IMR-90 (cell line): ENCODE results near the gene BBIP1. TPM values are rescaled to one million over a fixed set of nuclear protein-coding genes. Genes with fewer than 3 reads are reported as not detected.

Experiments used
- ATAC-seq: fragments of 200-7000 bp; cut with Tn5 transposase; 2 replicates; pipeline ENCODE4 v1.9.1; 2020; ENCODE audit warnings: low read depth, mild to moderate bottlenecking, moderate library complexity
- BruUV-seq: library from RNA; stranded (reverse); fragments of 400-500 nt; replicated peaks from 2 replicates; lab custom pipeline; 2021; lab: Mats Ljungman, UMichigan
- CTCF ChIA-PET: fragments of 300-600 bp; formaldehyde crosslinking; extraction: SDS; loops from one replicate; lab custom pipeline; 2021; ENCODE audit warnings: antibody characterized with exemption; lab: Yijun Ruan, JAX
- POLR2A ChIA-PET: fragments of 300-600 bp; sonication (Branson Sonifier 250); formaldehyde crosslinking; loops from one replicate; lab custom pipeline; 2022; ENCODE audit warnings: antibody characterized with exemption; ENCODE audit not compliant: unreplicated experiment; lab: Charles Lee
- DNase-seq: peaks from one replicate; pipeline ENCODE4 v3.0.0; 2013
- H2AFZ ChIP-seq: replicated peaks from 2 replicates; pipeline ENCODE3; 2013; ENCODE audit warnings: low read length, mild to moderate bottlenecking; ENCODE audit not compliant: poor library complexity
- H2AK5ac ChIP-seq: 2 replicates; pipeline ENCODE4 v1.6.1; 2013; ENCODE audit warnings: low read depth, low read length, inconsistent platforms
- H2AK9ac ChIP-seq: replicated peaks from 2 replicates; pipeline ENCODE3; 2013; ENCODE audit warnings: mild to moderate bottlenecking, low read depth, low read length, moderate library complexity; ENCODE audit not compliant: poor library complexity
- H2BK120ac ChIP-seq: 2 replicates; pipeline ENCODE4 v1.6.1; 2013; ENCODE audit warnings: low read depth, low read length, inconsistent platforms
- H2BK15ac ChIP-seq: 3 replicates; pipeline ENCODE4 v1.6.1; 2013; ENCODE audit warnings: low read depth, low read length, inconsistent platforms
- H2BK20ac ChIP-seq: 2 replicates; pipeline ENCODE4 v1.6.1; 2013; ENCODE audit warnings: low read depth, mild to moderate bottlenecking, inconsistent platforms, low read length, moderate library complexity
- H2BK5ac ChIP-seq: 2 replicates; pipeline ENCODE4 v1.6.1; 2013; ENCODE audit warnings: mild to moderate bottlenecking, low read depth, low read length, inconsistent platforms; ENCODE audit not compliant: poor library complexity, severe bottlenecking
- H3K14ac ChIP-seq: replicated peaks from 2 replicates; pipeline ENCODE4 v1.6.1; 2013; ENCODE audit warnings: low read depth, low read length, inconsistent platforms
- H3K18ac ChIP-seq: 2 replicates; pipeline ENCODE4 v1.6.1; 2013; ENCODE audit warnings: low read depth, low read length, control low read depth
- H3K23ac ChIP-seq: 2 replicates; pipeline ENCODE4 v1.6.1; 2013; ENCODE audit warnings: low read depth, low read length, inconsistent platforms
- H3K27ac ChIP-seq: 2 replicates; pipeline ENCODE4 v1.5.1; 2013; ENCODE audit warnings: mild to moderate bottlenecking, control low read depth, low read length; ENCODE audit not compliant: insufficient read depth
- H3K27me3 ChIP-seq: 2 replicates; pipeline ENCODE4 v1.6.1; 2013; ENCODE audit warnings: low read length; ENCODE audit not compliant: control insufficient read depth, insufficient read depth
- H3K36me3 ChIP-seq: 2 replicates; pipeline ENCODE4 v1.6.1; 2013; ENCODE audit warnings: low read length, mixed read lengths; ENCODE audit not compliant: control insufficient read depth, insufficient read depth
- H3K4ac ChIP-seq: 2 replicates; pipeline ENCODE4 v1.6.1; 2013; ENCODE audit warnings: low read depth, low read length, inconsistent platforms
- H3K4me1 ChIP-seq: 2 replicates; pipeline ENCODE4 v1.6.1; 2013; ENCODE audit warnings: low read length, mixed read lengths; ENCODE audit not compliant: control insufficient read depth, insufficient read depth
- H3K4me2 ChIP-seq: 2 replicates; pipeline ENCODE4 v1.6.1; 2013; ENCODE audit warnings: low read depth, mild to moderate bottlenecking, control low read depth, low read length, moderate library complexity
- H3K4me3 ChIP-seq: 2 replicates; pipeline ENCODE4 v1.5.1; 2013; ENCODE audit warnings: low read depth, mild to moderate bottlenecking, control low read depth, low read length, moderate library complexity; ENCODE audit not compliant: insufficient read depth
- H3K56ac ChIP-seq: 2 replicates; pipeline ENCODE4 v1.6.1; 2013; ENCODE audit warnings: low read length, inconsistent platforms; ENCODE audit not compliant: insufficient read depth; ENCODE audit errors: extremely low read depth
- H3K79me1 ChIP-seq, 2 experiments: 2 replicates each; pipeline ENCODE4 v1.6.1; 2013; ENCODE audit warnings: low read length in 2 of 2, inconsistent platforms in 1 of 2, low read depth in 1 of 2
- H3K9ac ChIP-seq: 2 replicates; pipeline ENCODE4 v1.6.1; 2013; ENCODE audit warnings: low read depth, low read length, control low read depth
- H3K9me1 ChIP-seq: 2 replicates; pipeline ENCODE4 v1.6.1; 2013; ENCODE audit warnings: low read length, inconsistent platforms; ENCODE audit not compliant: insufficient read depth
- H3K9me3 ChIP-seq: 2 replicates; pipeline ENCODE4 v1.6.1; 2013; ENCODE audit warnings: low read length; ENCODE audit not compliant: control insufficient read depth, insufficient read depth
- H4K20me1 ChIP-seq: 2 replicates; pipeline ENCODE4 v1.6.1; 2013; ENCODE audit warnings: low read length, inconsistent platforms; ENCODE audit not compliant: insufficient read depth
- H4K5ac ChIP-seq: 2 replicates; pipeline ENCODE4 v1.6.1; 2013; ENCODE audit warnings: mild to moderate bottlenecking, low read depth, low read length, control low read depth
- H4K8ac ChIP-seq, 2 experiments: 2 replicates each; pipeline ENCODE4 v1.6.1; 2013; ENCODE audit warnings: low read depth in 2 of 2, low read length in 2 of 2, control low read depth in 1 of 2, inconsistent platforms in 1 of 2
- H4K91ac ChIP-seq: 2 replicates; pipeline ENCODE4 v1.6.1; 2013; ENCODE audit warnings: low read depth, low read length, inconsistent platforms; ENCODE audit not compliant: insufficient read depth
- BHLHE40 ChIP-seq: fragments of 150-350 bp; IDR thresholded peaks from 2 replicates; pipeline ENCODE4 v1.6.1; 2016; ENCODE audit warnings: mild to moderate bottlenecking, low read depth, low read length
- CEBPB ChIP-seq: IDR thresholded peaks from 2 replicates; pipeline ENCODE4 v1.6.1; 2012; ENCODE audit warnings: low read depth, low read length, improper control_type of control experiment
- FOS ChIP-seq: fragments of 150-350 bp; IDR thresholded peaks from 2 replicates; pipeline ENCODE4 v1.6.1; 2016; ENCODE audit warnings: low read depth, low read length
- MAZ ChIP-seq: IDR thresholded peaks from 2 replicates; pipeline ENCODE4 v1.6.1; 2012; ENCODE audit warnings: low read depth, mild to moderate bottlenecking, low read length, improper control_type of control experiment, moderate library complexity, borderline replicate concordance
- MXI1 ChIP-seq: IDR thresholded peaks from 2 replicates; pipeline ENCODE4 v1.6.1; 2012; ENCODE audit warnings: low read depth, mild to moderate bottlenecking, low read length, moderate library complexity, borderline replicate concordance
- NFE2L2 ChIP-seq: fragments of 150-350 bp; IDR thresholded peaks from 2 replicates; pipeline ENCODE4 v1.6.1; 2016; ENCODE audit warnings: low read depth, mild to moderate bottlenecking, low read length
- RAD21 ChIP-seq: IDR thresholded peaks from 2 replicates; pipeline ENCODE4 v1.6.1; 2012; ENCODE audit warnings: low read length, improper control_type of control experiment
- RCOR1 ChIP-seq: IDR thresholded peaks from 2 replicates; pipeline ENCODE4 v1.6.1; 2012; ENCODE audit warnings: mild to moderate bottlenecking, low read length, improper control_type of control experiment; ENCODE audit not compliant: insufficient replicate concordance
- RFX5 ChIP-seq: IDR thresholded peaks from 2 replicates; pipeline ENCODE4 v1.8.0; 2012; ENCODE audit warnings: low read depth, mild to moderate bottlenecking, low read length, moderate library complexity
- SMC3 ChIP-seq: fragments of 150-350 bp; IDR thresholded peaks from 2 replicates; pipeline ENCODE4 v1.6.1; 2016; ENCODE audit warnings: low read depth, mild to moderate bottlenecking, antibody characterized with exemption, low read length, moderate library complexity
- whole genome bisulfite sequencing, 2 experiments: methylation state at CpG; one replicate each; pipeline versions ENCODE4 v1.1.5 to v1.1.7; 2013; ENCODE audit warnings: missing lambda C conversion rate in 2 of 2; ENCODE audit not compliant: insufficient read length in 1 of 2; ENCODE audit errors: extremely low coverage in 2 of 2; 5-methylcytosine and 5-hydroxymethylcytosine counted together
- dilution Hi-C: fragments of 300-500 bp; cut with HindIII; formaldehyde crosslinking; loops from one replicate; pipeline ENCODE4 v1.14.3; 2018; ENCODE audit warnings: low sequenced_read_pairs; ENCODE audit not compliant: unreplicated experiment
- in situ Hi-C: fragments of 300-500 bp; cut with MboI; formaldehyde crosslinking; loops from 3 replicates; pipeline ENCODE4 v1.14.3; 2019; ENCODE audit warnings: low sequenced_read_pairs, inconsistent platforms, mixed read lengths
- intact Hi-C: fragments of 100-400 bp; cut with micrococcal nuclease; formaldehyde crosslinking; loops from 2 replicates; pipeline ENCODE4 v1.10.0; 2022
- polyA plus RNA-seq, 3 experiments: library from polyadenylated mRNA; depleted of rRNA; stranded (reverse); fragments of >200 nt; gene quantifications; 2 replicates each; pipeline ENCODE4 v1.2.3, GENCODE V29; 2012; ENCODE audit warnings: low replicate concordance in 1 of 3
- total RNA-seq: library from RNA; depleted of rRNA; stranded (reverse); fragments of >200 nt; gene quantifications from 2 replicates; pipeline ENCODE4 v1.2.3, GENCODE V29; 2012
- TF ChIP-seq, protein P1 (sequence below): conservative IDR thresholded peaks from 2 replicates; pipeline ENCODE4 v1.5.1; 2012; ENCODE audit warnings: mild to moderate bottlenecking, low read depth, low read length, improper control_type of control experiment
- TF ChIP-seq, protein P2 (sequence below): fragments of 150-350 bp; IDR thresholded peaks from 2 replicates; pipeline ENCODE4 v1.6.1; 2016; ENCODE audit warnings: low read depth, mild to moderate bottlenecking, low read length, moderate library complexity, borderline replicate concordance

The BBIP1 gene
- total and polyA plus RNA-seq, 2 of the 4 experiments (the other 2 are of a cell fraction), result 17.4 to 19.9 TPM

DNA sequence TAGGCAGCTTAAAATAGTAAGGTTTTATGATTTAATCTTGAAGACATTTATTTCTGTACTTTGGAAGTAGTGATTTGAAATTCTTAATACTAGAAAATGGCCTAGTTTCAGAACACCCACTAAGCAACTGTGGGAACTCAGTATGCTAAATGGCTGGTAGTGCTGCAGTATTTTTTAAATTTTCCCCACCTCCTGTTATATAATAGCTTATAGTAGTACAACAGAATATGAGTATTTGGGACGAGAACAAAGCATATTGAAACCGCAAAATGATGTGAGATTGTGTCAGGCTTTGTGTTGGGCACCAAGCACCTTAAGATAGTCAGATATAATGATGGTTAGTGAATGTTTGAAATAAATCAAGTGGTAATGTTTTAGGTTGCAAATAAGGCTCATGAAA, 8.5 kb upstream of the BBIP1 start:
- peaks cover 4 to 39% of the 10 kb centered on the region in 2 experiments for H3K79me1 ChIP-seq
- H2BK15ac ChIP-seq, result no peak overlapping the region
- no peaks in the 10 kb centered on the region for H3K36me3 ChIP-seq
- no peak overlapping the region for H2BK120ac ChIP-seq
- no peaks in the 10 kb centered on the region for H3K27me3 ChIP-seq
- H4K91ac ChIP-seq, result no peak overlapping the region
- H2AK9ac ChIP-seq, result no peak overlapping the region
- no TSS peak for BruUV-seq
- H3K9ac ChIP-seq, result no peak overlapping the region
- no peak overlapping the region for H3K23ac ChIP-seq
- no peak overlapping the region for H2AFZ ChIP-seq
- no peak overlapping the region for H2AK5ac ChIP-seq
- no peak overlapping the region for H3K27ac ChIP-seq
- CTCF ChIA-PET, result no interaction called here
- intact Hi-C loops (loop anchor here (10.0 kb wide), 1 partner anchor 667 kb away; no protein-coding TSS in a partner anchor), dilution Hi-C loops (no loop called here), in situ Hi-C loops (no loop called here)
- no peak overlapping the region for H4K8ac ChIP-seq
- WGBS, 2 experiments, result no CpG with 5 or more reads among the region's 2 CpGs
- no peak overlapping the region for H2BK20ac ChIP-seq
- DNase-seq, result no peak
- peaks cover 2% of the 10 kb centered on the region; the same call in 1 of the 2 replicates for H3K4me1 ChIP-seq
- H2BK5ac ChIP-seq, result no peak overlapping the region
- TF ChIP-seq, protein P1, sequence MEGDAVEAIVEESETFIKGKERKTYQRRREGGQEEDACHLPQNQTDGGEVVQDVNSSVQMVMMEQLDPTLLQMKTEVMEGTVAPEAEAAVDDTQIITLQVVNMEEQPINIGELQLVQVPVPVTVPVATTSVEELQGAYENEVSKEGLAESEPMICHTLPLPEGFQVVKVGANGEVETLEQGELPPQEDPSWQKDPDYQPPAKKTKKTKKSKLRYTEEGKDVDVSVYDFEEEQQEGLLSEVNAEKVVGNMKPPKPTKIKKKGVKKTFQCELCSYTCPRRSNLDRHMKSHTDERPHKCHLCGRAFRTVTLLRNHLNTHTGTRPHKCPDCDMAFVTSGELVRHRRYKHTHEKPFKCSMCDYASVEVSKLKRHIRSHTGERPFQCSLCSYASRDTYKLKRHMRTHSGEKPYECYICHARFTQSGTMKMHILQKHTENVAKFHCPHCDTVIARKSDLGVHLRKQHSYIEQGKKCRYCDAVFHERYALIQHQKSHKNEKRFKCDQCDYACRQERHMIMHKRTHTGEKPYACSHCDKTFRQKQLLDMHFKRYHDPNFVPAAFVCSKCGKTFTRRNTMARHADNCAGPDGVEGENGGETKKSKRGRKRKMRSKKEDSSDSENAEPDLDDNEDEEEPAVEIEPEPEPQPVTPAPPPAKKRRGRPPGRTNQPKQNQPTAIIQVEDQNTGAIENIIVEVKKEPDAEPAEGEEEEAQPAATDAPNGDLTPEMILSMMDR, result no peak
- no peak for TF ChIP-seq BHLHE40
- TF ChIP-seq, protein P2, sequence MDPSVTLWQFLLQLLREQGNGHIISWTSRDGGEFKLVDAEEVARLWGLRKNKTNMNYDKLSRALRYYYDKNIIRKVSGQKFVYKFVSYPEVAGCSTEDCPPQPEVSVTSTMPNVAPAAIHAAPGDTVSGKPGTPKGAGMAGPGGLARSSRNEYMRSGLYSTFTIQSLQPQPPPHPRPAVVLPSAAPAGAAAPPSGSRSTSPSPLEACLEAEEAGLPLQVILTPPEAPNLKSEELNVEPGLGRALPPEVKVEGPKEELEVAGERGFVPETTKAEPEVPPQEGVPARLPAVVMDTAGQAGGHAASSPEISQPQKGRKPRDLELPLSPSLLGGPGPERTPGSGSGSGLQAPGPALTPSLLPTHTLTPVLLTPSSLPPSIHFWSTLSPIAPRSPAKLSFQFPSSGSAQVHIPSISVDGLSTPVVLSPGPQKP, result no peak
- no peak for TF ChIP-seq RAD21
- TF ChIP-seq FOS, result no peak
- TF ChIP-seq CEBPB, result no peak
- no peak for TF ChIP-seq MXI1
- no peak for TF ChIP-seq MAZ
- TF ChIP-seq SMC3, result no peak
- TF ChIP-seq NFE2L2, result no peak
- TF ChIP-seq RCOR1, result no peak
- no peak for TF ChIP-seq RFX5
- no peak overlapping the region for H3K18ac ChIP-seq
- H3K9me3 ChIP-seq, result no peaks in the 10 kb centered on the region
- H4K20me1 ChIP-seq, result peaks cover 44% of the 10 kb centered on the region
- H3K4me3 ChIP-seq, result no peak overlapping the region
- H3K4ac ChIP-seq, result no peak overlapping the region
- peaks cover 6% of the 10 kb centered on the region for H3K9me1 ChIP-seq
- no peak overlapping the region for H4K5ac ChIP-seq
- no peak overlapping the region for H3K4me2 ChIP-seq
- POLR2A ChIA-PET, result no interaction called here
- no peak for ATAC-seq
- no peak overlapping the region for H3K14ac ChIP-seq
- H3K56ac ChIP-seq, result no peak overlapping the region
